HTR-8/SVneo (cell line): ENCODE data around the gene CPNE2.
A peak's percentile ranks its signal among the peaks of the same experiment; 100 is the strongest.
"Not testable (repeated sequence)": the region's sequence is repeated elsewhere in the genome, so short reads cannot be mapped to it uniquely, and the experiment has no call there.

ENCODE experiments used
- DNase-seq: peaks from one replicate; pipeline ENCODE4 v3.0.0; 2011; ENCODE audit warnings: low spot score, mixed read lengths; ENCODE audit not compliant: insufficient read length
- FAIRE-seq: peaks from 2 replicates; lab custom pipeline; 2011; peaks lifted over from hg19 to GRCh38; lab: Jason Lieb, UNC

The CPNE2 gene

GRCh38 chr16:57069053-57069452 lies 23.3 kb upstream of the CPNE2 start:
- DNase-seq (no peak), FAIRE-seq (no peak)

- FAIRE-seq (no peak), DNase-seq (no peak)
Observed at GRCh38 chr16:57069635-57070370, 22.6 kb upstream of the CPNE2 start.

GRCh38 chr16:57070424-57070823 lies 22.0 kb upstream of the CPNE2 start:
- no peak for DNase-seq
- no peak for FAIRE-seq

DNA sequence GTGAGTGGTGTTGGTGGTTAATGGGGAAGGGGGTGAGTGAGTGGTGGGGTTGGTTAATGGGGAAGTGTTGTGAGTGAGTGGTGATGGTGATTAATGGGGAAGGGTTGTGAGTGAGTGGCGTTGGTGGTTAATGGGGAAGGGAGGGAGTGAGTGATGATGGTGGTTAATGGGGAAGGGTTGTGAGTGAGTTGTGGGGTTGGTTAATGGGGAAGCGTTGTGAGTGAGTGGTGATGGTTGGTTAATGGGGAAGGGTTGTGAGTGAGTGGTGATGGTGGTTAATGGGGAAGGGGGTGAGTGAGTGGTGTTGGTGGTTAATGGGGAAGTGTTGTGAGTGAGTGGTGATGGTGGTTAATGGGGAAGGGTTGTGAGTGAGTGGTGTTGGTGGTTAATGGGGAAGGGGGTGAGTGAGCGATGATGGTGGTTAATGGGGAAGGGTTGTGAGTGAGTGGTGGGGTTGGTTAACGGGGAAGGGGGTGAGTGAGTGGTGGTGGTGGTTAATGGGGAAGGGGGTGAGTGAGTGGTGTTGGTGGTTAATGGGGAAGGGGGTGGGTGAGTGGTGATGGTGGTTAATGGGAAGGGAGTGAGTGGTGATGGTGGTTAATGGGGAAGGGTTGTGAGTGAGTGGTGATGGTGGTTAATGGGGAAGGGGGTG lies 21.2 kb upstream of the CPNE2 start:
- DNase-seq, FAIRE-seq: not testable (repeated sequence)

DNA sequence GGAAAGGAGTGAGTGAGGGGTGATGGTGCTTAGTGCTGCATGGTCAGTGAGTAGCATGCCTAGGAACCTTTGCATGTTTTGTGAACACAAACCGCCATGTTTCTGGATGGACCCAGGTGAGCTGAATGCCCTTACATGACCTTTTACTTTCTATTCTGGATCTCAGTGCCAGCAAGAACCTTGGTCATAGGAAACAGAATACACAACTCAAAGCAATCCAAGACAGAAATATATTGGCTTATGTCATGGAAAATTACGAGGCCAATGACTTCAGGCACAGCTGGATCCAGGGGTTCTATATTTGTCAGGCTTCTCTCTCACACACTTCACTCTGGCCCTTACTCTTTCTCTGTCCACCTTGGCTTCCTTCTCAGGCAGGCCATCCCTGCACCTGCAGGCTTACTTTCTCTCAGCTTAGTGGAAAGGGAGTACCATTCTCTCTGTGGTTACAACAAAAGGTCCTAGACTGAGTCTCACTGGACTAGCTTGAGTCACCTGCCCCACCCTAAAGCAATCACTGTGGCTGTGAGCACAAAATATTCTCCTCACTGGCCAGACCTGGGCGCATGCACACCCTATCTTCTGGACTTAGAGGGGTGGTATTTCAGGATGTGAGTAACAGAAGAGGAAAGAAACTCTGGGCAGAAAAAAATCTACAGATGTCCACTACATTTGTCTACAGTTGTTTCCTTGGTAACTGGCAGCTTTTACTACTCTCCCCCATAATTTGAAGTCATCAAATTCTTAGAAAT lies 20.4 kb upstream of the CPNE2 start:
- no peak for FAIRE-seq
- DNase-seq: no peak

DNA sequence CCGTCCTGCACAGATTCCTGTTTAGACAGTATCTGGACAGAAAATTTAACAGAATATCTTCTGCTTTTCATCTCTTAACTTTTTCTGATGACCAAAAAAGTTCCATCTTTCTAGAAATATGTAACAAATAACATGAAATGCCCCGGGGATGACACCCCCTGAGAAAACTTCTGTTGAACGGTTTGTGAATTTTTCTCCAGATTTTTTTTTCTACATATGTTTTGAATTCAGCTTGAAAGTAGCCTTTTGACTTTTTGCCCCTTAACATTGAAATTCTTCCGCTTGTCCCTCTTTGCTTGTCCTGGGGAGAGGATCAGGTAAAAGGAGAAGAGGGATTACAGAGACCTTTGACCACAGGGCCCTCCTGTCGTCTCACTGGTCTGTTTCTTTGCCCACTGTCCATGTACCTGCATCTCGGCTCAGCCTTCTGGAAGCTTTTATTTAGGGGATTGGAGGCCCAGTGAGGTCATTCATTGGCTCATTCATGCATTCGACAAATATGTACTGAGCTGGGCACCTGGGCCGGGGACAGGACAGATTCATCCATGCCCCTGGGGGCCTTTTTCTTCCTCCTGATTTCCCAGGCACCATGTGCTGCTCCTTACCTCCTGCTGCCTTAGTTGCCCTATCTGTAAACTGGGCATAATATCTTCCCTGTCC lies 19.6 kb upstream of the CPNE2 start:
- no peak for DNase-seq
- no peak for FAIRE-seq

DNA sequence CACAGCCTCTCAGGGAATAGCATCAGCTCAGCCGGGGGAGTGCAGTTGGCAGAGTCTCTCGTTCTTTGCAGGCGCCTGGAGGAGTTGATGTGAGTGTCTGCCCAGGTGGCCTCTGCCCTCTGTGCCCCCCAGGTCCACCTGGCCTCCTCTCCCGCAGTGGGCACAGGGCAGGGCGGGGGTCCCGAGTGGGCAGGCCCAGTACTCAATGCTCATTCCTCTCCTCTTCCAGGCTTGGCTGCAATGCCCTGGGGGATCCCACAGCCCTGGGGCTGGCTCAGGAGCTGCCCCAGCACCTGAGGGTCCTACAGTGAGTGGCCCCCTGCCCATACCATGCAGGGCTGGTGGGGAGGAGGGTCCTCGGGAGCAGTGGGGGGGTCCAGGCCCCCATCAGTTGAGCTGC lies 14.7 kb upstream of the CPNE2 start:
- no peak for FAIRE-seq

GRCh38 chr16:57081744-57082143 lies 10.6 kb upstream of the CPNE2 start:
- FAIRE-seq: no peak
- DNase-seq: no peak

More for the DNA sequence above, 14.7 kb upstream of the CPNE2 start:
- no peak for DNase-seq

DNA sequence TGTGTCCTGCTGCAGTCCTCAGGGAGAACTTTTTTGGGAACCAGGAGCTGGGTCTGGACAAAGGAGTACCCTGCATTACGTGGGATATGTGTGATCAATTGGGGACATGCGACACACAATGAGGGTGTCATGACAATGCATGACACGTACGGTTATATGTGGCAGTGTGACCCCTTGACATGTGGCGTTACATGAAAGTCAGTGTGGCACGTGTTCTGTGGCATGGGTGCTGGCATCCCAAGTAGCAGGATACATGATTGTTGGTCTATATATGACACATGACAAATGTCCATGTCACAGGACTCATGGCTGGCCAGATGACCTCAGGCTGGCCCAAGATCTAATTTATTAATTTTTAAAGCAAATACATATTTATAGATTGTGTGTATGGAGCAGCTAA lies 9.7 kb upstream of the CPNE2 start:
- DNase-seq (no peak), FAIRE-seq (peak; percentile 69)

- FAIRE-seq (no peak), DNase-seq (no peak)
Observed at GRCh38 chr16:57083485-57084126, 8.8 kb upstream of the CPNE2 start.

DNA sequence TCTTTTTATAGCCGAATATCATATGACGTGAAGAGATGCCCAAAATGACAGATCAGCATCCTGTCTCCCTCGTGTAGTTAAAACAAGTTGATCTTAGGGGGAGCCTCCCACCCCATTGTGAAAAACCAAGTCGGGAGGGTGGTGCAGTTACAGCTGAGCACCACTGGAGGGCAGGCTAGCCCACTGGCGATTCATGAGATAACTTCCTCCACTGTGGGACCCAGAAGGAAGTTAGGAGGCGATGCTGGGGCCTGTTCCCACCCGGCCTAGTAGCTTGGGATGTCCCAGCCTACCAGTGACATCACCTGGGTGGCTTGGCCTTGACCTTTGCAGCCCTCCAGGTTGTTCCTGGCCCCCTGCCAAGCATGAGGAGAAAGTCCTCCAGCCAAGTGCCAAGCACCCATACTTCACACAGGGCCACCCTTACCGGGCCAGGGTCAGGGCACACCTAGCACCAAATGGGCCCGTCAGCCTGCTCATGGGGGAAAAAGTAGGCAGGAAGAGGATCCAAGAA lies 8.1 kb upstream of the CPNE2 start:
- DNase-seq (peak; percentile 89), FAIRE-seq (peak; percentile 96)

DNA sequence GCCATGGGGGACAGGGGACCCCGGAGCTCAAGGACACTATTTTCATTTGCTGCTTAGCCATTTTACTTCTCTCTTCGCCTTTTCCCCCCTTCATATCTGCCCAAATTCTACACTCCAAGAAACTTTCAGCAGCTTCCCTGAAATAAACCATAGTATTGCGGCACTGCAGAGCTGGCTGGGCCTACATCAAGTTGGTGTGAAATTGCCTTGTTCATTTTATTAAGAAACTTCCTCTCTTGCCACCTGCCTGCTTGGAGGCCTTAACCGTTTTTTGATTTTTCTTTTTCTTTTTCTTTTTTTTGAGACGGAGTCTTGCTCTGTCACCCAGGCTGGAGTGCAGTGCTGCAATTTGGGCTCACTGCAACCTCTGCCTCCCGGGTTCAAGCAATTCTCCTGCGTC lies 7.4 kb upstream of the CPNE2 start:
- FAIRE-seq (no peak), DNase-seq (no peak)

- DNase-seq (no peak), FAIRE-seq (no peak)
Observed at GRCh38 chr16:57087003-57087402, 5.4 kb upstream of the CPNE2 start.

GRCh38 chr16:57089406-57089805 lies 3.0 kb upstream of the CPNE2 start:
- DNase-seq (no peak), FAIRE-seq (no peak)

DNA sequence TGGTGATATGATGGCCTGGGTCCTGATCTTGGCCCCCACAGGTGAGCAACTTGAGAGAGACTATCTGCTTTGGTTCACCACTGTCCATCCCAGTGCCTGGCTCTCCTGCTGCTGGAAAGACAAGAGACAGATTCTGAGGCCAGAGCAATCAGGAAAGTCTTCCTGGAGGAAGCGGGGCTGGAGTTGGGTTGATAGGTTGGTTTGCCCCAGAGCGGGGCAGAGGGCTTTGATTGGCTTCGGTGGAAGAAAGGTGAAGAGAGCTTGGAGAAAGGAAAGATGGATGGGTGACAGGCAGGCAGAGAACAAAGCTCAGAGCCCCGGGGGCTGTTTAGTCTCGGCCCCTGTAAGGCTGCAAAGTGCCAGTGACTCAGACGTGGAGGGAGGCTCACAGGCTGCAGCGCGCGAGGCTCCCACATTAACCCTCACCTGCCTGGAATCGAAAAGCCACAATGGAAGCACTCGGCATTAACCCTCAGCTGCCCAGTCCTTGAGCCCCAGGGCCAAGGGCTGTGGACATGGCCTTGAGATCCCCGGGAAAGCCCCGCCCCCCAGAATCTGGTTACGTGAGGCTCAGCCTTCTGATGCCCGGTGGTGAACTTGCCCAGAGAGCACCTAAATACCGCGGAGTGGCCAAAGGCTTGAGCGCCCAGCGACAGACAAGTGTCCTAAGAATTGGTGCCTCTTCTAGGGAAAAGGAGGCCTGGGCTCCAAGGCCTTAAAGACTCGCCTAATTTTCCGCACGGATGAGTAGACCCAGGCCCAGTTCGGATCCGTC lies 996 bp upstream of the CPNE2 start:
- DNase-seq: peak; percentile 81
- FAIRE-seq: peak; percentile 80

DNA sequence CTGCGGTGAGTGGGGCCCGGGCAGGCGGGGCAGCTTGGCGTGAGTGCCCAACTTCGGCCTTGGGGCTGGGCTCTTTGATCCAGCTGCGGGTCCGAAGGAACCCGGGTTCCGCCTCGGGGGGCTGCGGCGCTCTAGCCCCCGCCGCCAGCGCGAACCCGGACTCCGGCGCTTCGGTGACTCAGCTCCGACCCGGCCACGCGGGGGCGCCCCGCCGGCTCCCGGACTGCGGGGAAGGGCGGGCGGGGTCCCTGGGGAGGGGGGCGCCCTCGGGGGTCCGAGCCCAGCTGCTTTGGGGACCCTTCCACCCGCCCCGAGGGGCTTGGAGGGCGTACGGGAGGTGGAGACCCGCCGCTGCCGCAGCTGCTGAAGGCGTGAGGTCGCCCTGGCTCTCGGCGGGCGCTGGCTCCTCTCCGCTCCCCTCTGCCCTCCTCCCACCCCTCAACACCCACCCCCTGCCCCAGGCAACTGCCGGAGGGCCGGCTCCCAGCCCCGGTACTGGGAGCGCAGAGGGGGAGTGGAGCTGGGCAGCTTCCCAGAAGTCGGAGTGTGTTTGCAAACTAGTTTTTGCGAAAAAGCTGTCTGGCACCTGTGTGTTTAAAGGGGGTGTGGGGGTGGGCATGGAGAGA lies 516 bp downstream of the CPNE2 start:
- DNase-seq: peak; percentile 59
- no peak for FAIRE-seq

GRCh38 chr16:57093666-57094564 lies 1.5 kb downstream of the CPNE2 start:
- no peak for FAIRE-seq
- no peak for DNase-seq

DNA sequence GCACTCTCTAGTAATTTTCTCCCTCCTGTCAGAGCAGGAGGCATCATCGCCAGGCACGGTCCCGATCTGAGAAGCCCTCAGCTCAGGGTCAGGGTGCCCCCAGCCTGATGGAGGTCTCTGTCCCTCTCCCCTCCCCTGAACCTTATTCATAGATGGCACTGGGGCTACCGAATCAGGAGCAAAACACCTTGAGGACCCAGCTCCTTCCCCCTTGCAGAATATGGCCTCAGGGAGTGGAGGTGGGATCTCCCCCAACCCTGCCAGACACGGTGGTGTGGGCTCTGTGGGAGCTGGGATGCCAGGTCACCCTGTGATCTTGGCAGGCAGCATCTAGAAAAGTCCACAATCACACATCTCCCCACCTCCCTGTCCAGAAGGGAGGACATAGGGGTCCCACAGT lies 2.5 kb downstream of the CPNE2 start:
- DNase-seq (no peak), FAIRE-seq (no peak)
